ENCODE measurements around the gene S100PBP.
"Not testable (repeated sequence)": the region's sequence is repeated elsewhere in the genome, so short reads cannot be mapped to it uniquely, and the experiment has no call there.

The S100PBP gene

DNA sequence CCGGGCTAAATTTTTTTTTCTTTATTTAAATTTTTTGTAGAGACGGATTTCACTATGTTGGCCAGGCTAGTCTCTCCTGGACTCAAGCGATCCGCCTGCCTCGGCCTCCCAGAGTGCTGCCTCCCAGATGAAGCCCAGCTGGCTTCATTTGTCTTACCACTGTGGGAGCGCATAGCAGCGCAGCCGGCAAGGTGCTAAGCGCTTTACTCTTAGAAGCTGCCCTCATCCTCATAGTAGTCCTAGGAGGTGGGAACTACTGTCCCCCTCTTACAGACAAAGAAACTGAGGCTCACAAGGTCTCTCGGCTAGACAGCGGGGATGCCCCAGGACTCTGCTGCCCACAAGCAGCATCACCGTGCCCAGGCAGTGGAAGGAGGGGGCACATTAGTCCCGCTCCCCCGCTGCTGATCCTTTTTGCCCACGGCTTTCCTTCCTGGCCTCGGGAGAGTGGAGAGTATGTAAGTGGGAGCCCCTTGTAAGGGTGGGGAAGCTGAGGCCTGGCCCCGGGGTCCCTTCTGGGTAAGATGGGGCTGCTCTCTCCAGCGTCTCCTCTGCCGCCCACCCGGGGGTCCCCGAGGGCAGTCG lies 83.0 kb downstream of the S100PBP start:
- DNase-seq (ENCODE audit: low read depth, low spot score), result no peak

DNA sequence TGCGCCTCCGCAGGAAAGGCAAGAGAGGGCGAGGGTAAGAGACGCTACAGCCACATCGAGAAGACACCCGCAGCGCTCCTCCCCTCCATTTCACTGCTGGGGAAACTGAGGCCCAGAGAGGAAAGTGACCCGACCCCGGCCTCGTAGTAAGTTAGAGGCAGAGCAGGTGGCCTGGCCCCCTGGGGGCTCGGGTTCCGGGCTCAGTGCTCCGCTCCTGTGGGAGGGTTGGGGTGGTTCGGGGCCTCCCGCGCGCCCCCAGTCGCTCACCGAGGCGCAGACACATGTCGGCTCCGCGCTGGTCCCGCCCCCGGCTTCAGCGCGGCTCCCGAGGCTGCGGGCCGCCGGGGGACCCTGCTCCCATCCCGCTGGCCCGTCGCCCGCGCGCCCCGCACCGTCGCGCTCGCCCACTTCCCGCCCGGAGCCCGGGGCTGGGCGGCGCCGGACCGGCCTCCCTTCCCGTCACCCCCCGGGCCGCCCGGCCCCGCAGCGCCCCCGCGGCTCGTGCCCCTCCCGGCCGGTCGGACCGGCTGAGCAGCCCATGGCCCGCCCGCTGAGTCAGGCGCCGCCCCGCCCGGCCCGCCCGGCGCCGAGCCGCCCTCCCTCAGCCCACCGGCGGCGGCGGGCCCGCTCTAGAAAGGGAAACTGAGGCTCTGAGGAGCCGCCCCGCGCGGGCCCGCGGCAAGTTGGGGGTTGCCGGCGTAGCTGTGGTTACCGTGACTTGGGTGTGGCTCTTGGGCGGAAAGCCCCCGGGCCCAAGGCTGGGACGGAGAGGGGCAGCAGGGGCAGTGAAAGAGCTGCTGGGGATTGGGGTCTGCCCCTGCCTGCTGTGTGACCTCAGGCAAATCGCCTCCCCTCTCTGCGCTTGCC lies 83.7 kb downstream of the S100PBP start, which contains the start of gene TMEM54:
TMEM54 (minus strand) TSS at position 434 of the 867 bp plus-strand sequence; CDS start at position 283, 151 bp downstream.
- DNase-seq (ENCODE audit: low read depth, low spot score), result peak; percentile 44

DNA sequence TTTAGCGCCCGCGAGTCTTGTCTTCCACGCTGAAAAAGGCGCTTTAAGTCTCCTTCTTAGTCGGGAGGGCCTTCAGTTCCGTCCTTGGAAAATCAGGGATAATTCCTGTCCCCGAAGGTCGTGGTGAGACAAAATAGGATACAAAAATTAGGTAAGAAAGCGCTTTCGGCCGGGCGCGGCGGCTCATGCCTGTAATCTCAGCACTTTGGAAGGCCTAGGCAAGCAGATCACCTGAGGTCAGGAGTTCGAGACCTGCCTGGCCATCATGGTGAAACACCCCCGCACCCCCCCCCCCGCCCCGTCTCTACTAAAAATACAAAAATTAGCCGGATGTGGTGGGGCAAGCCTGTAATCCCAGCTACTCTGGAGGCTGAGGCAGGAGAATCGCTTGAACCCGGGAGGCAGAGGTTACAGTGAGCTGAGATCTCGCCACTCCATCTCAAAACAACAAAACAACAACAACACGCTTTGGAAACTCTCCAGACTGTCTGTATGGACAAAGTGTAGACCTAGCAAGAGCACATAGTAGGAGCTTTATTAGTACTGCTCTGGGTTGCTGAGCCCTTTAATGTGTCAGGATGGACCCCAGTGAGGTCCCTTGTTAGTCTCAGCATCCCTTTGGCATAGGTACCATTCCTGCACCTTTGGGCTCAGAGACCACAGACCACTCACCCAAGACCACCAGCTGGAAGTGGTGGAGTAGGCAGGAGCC lies 84.5 kb downstream of the S100PBP start:
- DNase-seq (ENCODE audit: low read depth, low spot score), result no peak

DNA sequence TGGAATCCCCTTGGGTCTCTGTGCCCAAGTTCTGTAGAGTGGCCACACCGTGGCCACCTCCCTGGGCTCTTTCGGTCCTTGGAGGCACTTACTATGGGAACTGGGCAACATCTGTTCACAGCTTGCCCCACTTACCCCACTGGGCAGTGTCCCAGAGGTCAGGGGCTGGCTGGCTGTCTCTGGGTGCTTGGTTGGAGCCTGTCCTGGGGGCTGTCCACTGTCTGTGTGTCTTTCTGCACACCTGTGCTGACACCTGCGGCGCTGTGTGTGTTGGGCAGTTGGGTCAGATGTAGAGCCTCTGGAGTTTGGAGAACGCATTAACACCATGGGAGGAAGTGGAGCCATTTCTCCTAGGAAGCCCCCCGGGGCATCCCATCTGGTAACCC lies 85.1 kb downstream of the S100PBP start:
- no peak for DNase-seq (ENCODE audit: low read depth, low spot score)

DNA sequence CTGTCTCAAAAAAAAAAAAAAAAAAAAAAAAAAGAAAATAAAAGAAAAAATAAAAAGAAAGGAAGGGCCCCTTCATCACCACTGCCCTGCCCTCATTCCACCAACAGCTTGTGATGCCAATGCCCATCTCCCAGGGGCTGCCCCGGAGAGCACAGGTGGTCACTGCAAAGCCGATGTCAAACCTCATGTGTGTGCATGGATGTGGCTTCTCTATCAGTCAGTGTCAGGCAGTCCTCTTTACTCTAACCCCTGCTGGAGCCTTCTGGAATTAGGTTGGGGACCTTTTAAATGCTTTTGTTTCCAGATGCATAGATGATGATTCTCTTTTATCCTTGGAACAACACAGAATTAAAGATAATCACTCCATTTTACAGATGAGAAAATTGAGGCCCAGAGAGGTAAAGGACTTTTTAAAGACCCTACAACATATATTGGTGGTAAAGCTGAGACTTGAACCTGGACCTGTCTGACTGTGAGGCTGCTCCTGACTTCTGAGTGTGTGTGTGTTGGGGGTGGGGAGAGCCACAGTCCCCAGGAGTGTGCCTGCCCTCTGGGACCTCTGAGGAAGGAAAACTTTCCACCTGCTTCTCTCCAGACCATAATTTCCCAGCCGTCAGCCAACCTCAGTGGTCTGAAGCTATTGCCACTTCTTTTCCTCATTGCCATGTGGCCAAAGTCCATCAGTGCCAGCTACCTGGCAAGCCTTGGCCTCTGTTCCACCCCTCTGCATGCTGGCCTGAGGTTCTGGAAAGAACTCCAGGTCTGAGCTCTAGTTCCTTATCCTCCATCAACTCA lies 86.7 kb downstream of the S100PBP start:
- no peak for DNase-seq (ENCODE audit: low read depth, low spot score)

DNA sequence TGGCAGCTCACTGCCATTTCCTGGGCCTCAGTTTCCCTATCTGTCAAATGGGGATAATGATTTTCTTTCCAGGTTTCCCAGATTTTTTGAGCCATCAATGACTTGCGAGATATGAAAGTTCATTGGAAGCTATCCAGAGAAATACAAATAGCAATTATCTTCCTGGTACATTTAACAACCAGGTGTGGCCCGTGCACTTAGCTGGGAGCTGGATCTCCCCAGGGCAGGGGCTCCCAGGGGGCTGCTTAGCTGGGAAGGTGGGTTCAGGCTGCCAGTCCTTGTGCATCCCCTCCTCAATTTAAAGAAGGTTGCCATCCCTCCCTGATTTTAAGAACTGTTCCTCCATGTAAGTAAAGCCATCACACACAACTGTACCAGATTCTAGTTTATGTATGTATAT lies 87.3 kb downstream of the S100PBP start:
- no peak for DNase-seq (ENCODE audit: low read depth, low spot score)

DNA sequence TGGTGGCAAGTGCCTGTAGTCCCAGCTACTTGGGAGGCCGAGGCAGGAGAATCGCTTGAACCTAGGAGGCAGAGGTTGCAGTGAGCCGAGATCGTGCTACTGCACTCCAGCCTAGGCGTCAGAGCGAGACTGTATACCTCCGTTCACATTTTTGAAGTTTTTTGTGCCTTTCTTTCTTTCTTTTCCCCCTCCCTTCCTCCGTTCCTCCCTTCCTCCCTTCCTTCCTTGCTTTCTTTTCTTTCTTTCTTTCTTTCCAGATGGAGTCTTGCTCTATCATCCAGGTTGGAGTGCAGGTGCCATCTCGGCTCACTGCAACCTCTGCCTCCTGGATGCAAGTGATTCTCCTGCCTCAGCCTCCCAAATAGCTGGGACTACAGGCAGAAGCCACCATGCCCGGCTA lies 88.1 kb downstream of the S100PBP start:
- not testable (repeated sequence) for DNase-seq (ENCODE audit: low read depth, low spot score)

DNA sequence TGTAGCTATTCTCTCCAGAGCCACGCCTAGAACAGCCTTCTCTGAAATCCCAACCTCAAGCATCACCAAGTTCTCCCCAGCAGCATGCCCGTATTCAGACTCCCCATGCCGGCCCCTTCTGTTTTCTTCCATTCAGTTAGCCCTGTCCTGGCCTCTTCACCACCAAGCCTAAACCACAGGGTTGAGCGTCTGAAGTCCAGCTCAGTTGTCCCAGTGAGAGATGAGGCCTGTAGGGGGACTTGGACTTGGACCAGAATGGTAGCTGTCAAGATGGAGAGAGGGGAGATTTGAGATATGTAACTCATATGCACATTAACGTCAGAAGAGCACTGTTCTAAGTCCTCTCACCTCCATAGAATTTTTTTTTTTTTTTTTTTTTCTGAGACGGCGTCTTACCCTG lies 89.2 kb downstream of the S100PBP start:
- no peak for DNase-seq (ENCODE audit: low read depth, low spot score)

DNA sequence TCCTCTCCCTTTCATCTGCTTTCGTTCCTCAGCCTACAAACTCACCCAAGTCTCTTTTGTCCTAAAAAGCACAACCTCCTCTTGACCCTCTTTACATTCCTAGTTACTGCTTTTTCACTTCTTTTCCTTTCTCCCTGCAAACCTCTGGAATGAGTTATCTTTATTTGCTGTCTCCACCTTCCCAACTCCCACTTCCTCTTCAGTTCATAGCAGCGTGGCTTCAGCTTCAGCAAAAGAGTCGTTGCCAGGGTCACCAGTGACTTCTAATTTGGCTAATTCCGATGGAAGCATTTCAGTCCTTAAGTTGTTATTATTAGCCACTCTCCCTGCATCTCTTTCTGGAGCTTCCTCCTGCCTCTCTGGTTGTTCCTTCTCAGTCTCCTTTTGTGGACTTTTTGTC lies 90.0 kb downstream of the S100PBP start:
- no peak for DNase-seq (ENCODE audit: low read depth, low spot score)

Data from ELF-1 (cell line).